ENCODE results near the gene CEP128. TPM values are rescaled to one million over a fixed set of nuclear protein-coding genes. Genes with fewer than 3 reads are reported as not detected.

The CEP128 gene
- total and polyA plus RNA-seq, 2 donors from 2014 or later = 0.43 to 9.0 TPM

DNA sequence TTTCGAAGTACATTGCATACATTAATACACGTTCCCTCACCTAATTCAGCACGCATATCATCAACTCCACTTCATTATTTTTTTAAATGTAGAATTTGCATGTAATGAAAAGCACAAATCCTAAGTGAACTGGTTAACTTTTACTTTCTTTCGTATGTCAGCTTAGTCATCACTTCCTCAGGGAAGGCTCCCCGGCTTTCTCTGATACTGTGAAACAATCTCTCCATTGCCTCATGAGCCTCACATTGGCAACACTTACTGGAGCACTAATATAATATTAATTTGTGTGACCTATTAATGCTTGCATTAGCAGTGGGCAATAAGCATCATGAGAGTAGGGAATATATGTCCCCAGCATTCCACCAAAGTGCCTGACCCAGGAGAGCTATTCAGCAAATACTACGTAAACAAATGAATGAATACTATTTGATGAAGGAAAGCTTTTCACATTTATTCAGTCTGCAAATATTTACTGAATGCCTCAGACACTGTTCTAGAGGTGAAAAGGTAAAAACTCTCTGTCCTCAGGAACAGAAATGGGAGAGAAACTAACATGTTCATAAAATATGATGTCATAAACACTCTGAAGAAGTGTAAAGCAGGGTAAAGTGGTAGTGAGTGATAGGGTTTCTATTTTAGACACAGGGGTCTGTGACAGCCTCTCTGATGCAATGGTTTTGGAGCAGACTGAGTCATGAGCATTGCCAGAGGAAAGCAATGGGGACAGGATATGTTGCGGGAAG is 402.7 kb downstream of the CEP128 start:
- intact Hi-C loops (cut with DNase I) = no loop called here
- Histone ChIP-seq H3K36me3 (ENCODE audit: control insufficient read depth in 2 of 3, insufficient read depth in 3 of 3, low read length in 3 of 3) (no peaks in the 10 kb centered on the region), H3K9ac (ENCODE audit: low read length in 3 of 3) (no peak overlapping the region), H3K27ac (ENCODE audit: low read depth in 2 of 2, low read length in 2 of 2) (no peak overlapping the region), H3K4me3 (ENCODE audit: low read length in 3 of 3) (no peak overlapping the region), H3K9me3 (ENCODE audit: control insufficient read depth in 2 of 3, insufficient read depth in 1 of 3, low read length in 3 of 3) (no peaks in the 10 kb centered on the region), H3K27me3 (ENCODE audit: control insufficient read depth, insufficient read depth, low read length) (no peaks in the 10 kb centered on the region), H3K4me1 (ENCODE audit: control insufficient read depth in 2 of 3, insufficient read depth in 2 of 3, low read depth in 1 of 3, low read length in 3 of 3) (no peaks in the 10 kb centered on the region)
- FAIRE-seq (no peak), DNase-seq (no peak)
- TF ChIP-seq, protein P1, sequence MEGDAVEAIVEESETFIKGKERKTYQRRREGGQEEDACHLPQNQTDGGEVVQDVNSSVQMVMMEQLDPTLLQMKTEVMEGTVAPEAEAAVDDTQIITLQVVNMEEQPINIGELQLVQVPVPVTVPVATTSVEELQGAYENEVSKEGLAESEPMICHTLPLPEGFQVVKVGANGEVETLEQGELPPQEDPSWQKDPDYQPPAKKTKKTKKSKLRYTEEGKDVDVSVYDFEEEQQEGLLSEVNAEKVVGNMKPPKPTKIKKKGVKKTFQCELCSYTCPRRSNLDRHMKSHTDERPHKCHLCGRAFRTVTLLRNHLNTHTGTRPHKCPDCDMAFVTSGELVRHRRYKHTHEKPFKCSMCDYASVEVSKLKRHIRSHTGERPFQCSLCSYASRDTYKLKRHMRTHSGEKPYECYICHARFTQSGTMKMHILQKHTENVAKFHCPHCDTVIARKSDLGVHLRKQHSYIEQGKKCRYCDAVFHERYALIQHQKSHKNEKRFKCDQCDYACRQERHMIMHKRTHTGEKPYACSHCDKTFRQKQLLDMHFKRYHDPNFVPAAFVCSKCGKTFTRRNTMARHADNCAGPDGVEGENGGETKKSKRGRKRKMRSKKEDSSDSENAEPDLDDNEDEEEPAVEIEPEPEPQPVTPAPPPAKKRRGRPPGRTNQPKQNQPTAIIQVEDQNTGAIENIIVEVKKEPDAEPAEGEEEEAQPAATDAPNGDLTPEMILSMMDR (IDR thresholded peaks at IDR 0.05; ENCODE audit: borderline replicate concordance, extremely low read depth, insufficient read depth) = no peak

DNA sequence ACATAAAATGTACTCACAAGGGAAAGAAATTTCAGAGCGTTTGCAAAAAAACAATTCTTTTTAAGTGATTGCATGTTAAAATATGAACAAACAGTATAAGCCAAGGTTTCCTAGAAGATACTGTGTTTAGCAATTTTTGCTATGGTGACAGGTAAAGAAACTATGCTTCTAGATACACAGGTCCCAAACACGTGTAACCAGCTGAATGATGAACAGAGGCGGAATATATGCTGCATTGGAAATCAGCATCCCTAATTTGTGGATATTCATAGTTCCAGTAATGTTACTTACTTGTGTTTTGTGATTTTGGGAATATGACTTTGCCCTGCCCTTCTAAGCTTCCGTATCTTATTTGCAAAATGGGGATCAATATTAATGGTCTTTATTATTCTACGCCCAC is 403.9 kb downstream of the CEP128 start:
- H3K4me3 ChIP-seq (ENCODE audit: low read length in 3 of 3) = no peak overlapping the region
- H3K9ac ChIP-seq (ENCODE audit: low read length in 3 of 3) = no peak overlapping the region
- H3K9me3 ChIP-seq (ENCODE audit: control insufficient read depth in 2 of 3, insufficient read depth in 1 of 3, low read length in 3 of 3) = no peaks in the 10 kb centered on the region
- no peaks in the 10 kb centered on the region for H3K27me3 ChIP-seq (ENCODE audit: control insufficient read depth, insufficient read depth, low read length)
- H3K4me1 ChIP-seq (ENCODE audit: control insufficient read depth in 2 of 3, insufficient read depth in 2 of 3, low read depth in 1 of 3, low read length in 3 of 3) = no peaks in the 10 kb centered on the region
- DNase-seq = no peak
- no peak overlapping the region for H3K27ac ChIP-seq (ENCODE audit: low read depth in 2 of 2, low read length in 2 of 2)
- intact Hi-C loops (cut with DNase I) = no loop called here
- FAIRE-seq = no peak
- no peaks in the 10 kb centered on the region for H3K36me3 ChIP-seq (ENCODE audit: control insufficient read depth in 2 of 3, insufficient read depth in 3 of 3, low read length in 3 of 3)
- TF ChIP-seq, protein P1 (IDR thresholded peaks at IDR 0.05; ENCODE audit: borderline replicate concordance, extremely low read depth, insufficient read depth) = no peak

DNA sequence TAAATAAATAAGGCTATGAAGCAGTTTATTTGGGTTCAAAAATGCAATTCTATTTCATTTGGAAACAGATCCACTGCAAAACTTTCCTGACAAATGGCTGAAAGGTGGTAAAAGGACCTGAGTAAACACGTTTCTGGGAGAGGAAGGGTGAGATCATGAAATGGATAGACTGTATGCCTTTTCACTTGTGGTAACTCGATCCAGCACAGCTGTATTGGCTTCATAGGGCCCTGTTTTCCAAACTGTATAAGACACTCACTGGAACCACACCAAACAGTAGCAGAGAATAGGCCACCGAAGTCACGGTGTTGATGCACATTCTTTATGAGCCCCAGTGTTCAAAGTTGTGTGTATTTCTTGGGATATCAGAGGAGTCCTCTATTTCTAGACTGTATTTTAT is 405.1 kb downstream of the CEP128 start:
- FAIRE-seq = no peak
- Histone ChIP-seq H3K4me1 (ENCODE audit: control insufficient read depth in 2 of 3, insufficient read depth in 2 of 3, low read depth in 1 of 3, low read length in 3 of 3) (no peaks in the 10 kb centered on the region), H3K27me3 (ENCODE audit: control insufficient read depth, insufficient read depth, low read length) (no peaks in the 10 kb centered on the region), H3K27ac (ENCODE audit: low read depth in 2 of 2, low read length in 2 of 2) (no peak overlapping the region), H3K36me3 (ENCODE audit: control insufficient read depth in 2 of 3, insufficient read depth in 3 of 3, low read length in 3 of 3) (no peaks in the 10 kb centered on the region), H3K4me3 (ENCODE audit: low read length in 3 of 3) (no peak overlapping the region), H3K9me3 (ENCODE audit: control insufficient read depth in 2 of 3, insufficient read depth in 1 of 3, low read length in 3 of 3) (no peaks in the 10 kb centered on the region), H3K9ac (ENCODE audit: low read length in 3 of 3) (no peak overlapping the region)
- intact Hi-C loops (cut with DNase I) = no loop called here
- TF ChIP-seq, protein P1 (IDR thresholded peaks at IDR 0.05; ENCODE audit: borderline replicate concordance, extremely low read depth, insufficient read depth) = no peak
- DNase-seq = peak in 1 of 5 donors; percentile 15
